Measurements from ENCODE around the gene ANGPTL2.

The ANGPTL2 gene

DNA sequence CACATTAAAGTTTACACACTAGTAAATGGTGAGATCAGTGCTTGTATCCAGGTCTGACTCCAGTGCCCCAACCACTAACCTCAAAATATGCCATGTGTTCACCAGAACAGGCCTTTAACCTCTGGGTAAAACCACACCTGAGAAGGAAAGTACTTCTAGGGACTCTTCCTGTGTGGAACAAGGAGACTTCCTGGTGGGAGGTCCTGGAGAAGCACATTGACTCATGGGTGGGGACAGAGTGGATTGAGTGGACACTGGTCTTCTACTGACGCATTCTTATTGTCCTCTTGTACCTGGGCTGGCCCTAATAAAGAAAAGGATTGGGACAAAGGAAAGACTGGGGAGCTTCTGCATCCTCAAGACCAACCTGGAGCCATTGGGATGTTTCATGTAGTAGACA lies 43.4 kb downstream of the ANGPTL2 start:
- no peaks in the 10 kb centered on the region for H3K4me1 ChIP-seq (ENCODE audit: control insufficient read depth, low read length)
- H3K79me2 ChIP-seq (ENCODE audit: control insufficient read depth, low read length) = no peaks in the 10 kb centered on the region
- H3K36me3 ChIP-seq (ENCODE audit: control insufficient read depth, low read length) = no peaks in the 10 kb centered on the region
- no peaks in the 10 kb centered on the region for H3K9me2 ChIP-seq (replicated peaks; ENCODE audit: control insufficient read depth, low read length)
- no peak overlapping the region for H3K27ac ChIP-seq (ENCODE audit: low read depth, low read length)
- no peaks in the 10 kb centered on the region for H3K27me3 ChIP-seq (ENCODE audit: control insufficient read depth, low read length)
- H3K4me2 ChIP-seq (ENCODE audit: low read length) = no peak overlapping the region
- no peaks in the 10 kb centered on the region for H3F3A ChIP-seq (ENCODE audit: control insufficient read depth, insufficient read depth)
- H3K4me3 ChIP-seq (ENCODE audit: low read length) = no peak overlapping the region
- H4K20me1 ChIP-seq (ENCODE audit: control insufficient read depth, insufficient read depth, low read depth, low read length) = no peaks in the 10 kb centered on the region
- no peak for TF ChIP-seq EZH2phosphoT487 (IDR thresholded peaks at IDR 0.05; ENCODE audit: borderline replicate concordance, low read length)
- TF ChIP-seq, protein P1, sequence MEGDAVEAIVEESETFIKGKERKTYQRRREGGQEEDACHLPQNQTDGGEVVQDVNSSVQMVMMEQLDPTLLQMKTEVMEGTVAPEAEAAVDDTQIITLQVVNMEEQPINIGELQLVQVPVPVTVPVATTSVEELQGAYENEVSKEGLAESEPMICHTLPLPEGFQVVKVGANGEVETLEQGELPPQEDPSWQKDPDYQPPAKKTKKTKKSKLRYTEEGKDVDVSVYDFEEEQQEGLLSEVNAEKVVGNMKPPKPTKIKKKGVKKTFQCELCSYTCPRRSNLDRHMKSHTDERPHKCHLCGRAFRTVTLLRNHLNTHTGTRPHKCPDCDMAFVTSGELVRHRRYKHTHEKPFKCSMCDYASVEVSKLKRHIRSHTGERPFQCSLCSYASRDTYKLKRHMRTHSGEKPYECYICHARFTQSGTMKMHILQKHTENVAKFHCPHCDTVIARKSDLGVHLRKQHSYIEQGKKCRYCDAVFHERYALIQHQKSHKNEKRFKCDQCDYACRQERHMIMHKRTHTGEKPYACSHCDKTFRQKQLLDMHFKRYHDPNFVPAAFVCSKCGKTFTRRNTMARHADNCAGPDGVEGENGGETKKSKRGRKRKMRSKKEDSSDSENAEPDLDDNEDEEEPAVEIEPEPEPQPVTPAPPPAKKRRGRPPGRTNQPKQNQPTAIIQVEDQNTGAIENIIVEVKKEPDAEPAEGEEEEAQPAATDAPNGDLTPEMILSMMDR (IDR thresholded peaks at IDR 0.05; ENCODE audit: low read depth, low read length, poor library complexity, severe bottlenecking) = no peak
- H3K9me3 ChIP-seq (ENCODE audit: control insufficient read depth, insufficient read depth, low read length) = no peaks in the 10 kb centered on the region

DNA sequence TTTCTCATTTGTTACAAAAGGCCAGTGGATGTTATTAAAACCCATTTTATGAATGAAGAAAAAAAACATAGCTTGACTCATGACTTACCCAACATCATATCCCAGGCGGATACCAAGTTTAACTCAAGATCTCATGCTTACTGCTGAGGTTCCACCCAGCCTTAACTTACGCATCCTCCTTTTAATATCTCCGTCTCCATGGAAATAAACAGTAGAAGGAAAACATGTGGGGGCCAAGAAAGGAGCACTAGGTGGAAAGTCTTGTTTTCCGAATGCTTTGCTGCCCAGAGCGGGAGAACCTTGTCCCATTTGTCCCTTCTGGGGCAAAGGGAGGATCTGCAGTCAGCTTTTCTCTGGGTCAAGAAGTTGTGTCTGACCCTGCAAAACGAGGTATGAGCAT lies 44.1 kb downstream of the ANGPTL2 start:
- Histone ChIP-seq H3K4me1 (ENCODE audit: control insufficient read depth, low read length) (no peaks in the 10 kb centered on the region), H3K27ac (ENCODE audit: low read depth, low read length) (no peak overlapping the region), H3K36me3 (ENCODE audit: control insufficient read depth, low read length) (no peaks in the 10 kb centered on the region), H4K20me1 (ENCODE audit: control insufficient read depth, insufficient read depth, low read depth, low read length) (no peaks in the 10 kb centered on the region), H3K27me3 (ENCODE audit: control insufficient read depth, low read length) (no peaks in the 10 kb centered on the region), H3K4me2 (ENCODE audit: low read length) (no peak overlapping the region), H3K79me2 (ENCODE audit: control insufficient read depth, low read length) (no peaks in the 10 kb centered on the region), H3K9me2 (replicated peaks; ENCODE audit: control insufficient read depth, low read length) (no peaks in the 10 kb centered on the region), H3K9me3 (ENCODE audit: control insufficient read depth, insufficient read depth, low read length) (no peaks in the 10 kb centered on the region), H3F3A (ENCODE audit: control insufficient read depth, insufficient read depth) (no peaks in the 10 kb centered on the region), H3K4me3 (ENCODE audit: low read length) (no peak overlapping the region)
- TF ChIP-seq, protein P1 (IDR thresholded peaks at IDR 0.05; ENCODE audit: low read depth, low read length, poor library complexity, severe bottlenecking) = no peak
- no peak for TF ChIP-seq EZH2phosphoT487 (IDR thresholded peaks at IDR 0.05; ENCODE audit: borderline replicate concordance, low read length)

DNA sequence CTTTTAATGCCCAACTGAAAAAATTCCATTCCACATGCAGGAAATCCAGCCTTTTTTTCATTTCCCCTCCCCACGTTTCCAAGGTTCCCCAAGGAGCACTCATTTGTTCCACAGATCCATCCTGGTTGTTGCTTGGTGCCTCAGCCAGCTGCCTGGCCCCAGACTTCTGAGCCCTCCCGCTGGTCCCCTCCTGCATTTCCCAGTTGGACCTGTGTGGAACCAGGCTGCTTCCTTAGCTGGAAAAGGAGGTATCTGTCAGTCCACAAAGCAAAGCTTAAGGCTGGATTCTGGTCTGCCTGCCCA lies 44.8 kb downstream of the ANGPTL2 start:
- H3K4me3 ChIP-seq (ENCODE audit: low read length) = no peak overlapping the region
- H3K9me2 ChIP-seq (replicated peaks; ENCODE audit: control insufficient read depth, low read length) = no peaks in the 10 kb centered on the region
- H3F3A ChIP-seq (ENCODE audit: control insufficient read depth, insufficient read depth) = no peaks in the 10 kb centered on the region
- H3K4me1 ChIP-seq (ENCODE audit: control insufficient read depth, low read length) = no peaks in the 10 kb centered on the region
- no peak overlapping the region for H3K27ac ChIP-seq (ENCODE audit: low read depth, low read length)
- TF ChIP-seq, protein P1 (IDR thresholded peaks at IDR 0.05; ENCODE audit: low read depth, low read length, poor library complexity, severe bottlenecking) = no peak
- no peak for TF ChIP-seq EZH2phosphoT487 (IDR thresholded peaks at IDR 0.05; ENCODE audit: borderline replicate concordance, low read length)
- no peaks in the 10 kb centered on the region for H3K9me3 ChIP-seq (ENCODE audit: control insufficient read depth, insufficient read depth, low read length)
- H3K36me3 ChIP-seq (ENCODE audit: control insufficient read depth, low read length) = no peaks in the 10 kb centered on the region
- H3K79me2 ChIP-seq (ENCODE audit: control insufficient read depth, low read length) = no peaks in the 10 kb centered on the region
- no peaks in the 10 kb centered on the region for H3K27me3 ChIP-seq (ENCODE audit: control insufficient read depth, low read length)
- no peak overlapping the region for H3K4me2 ChIP-seq (ENCODE audit: low read length)
- H4K20me1 ChIP-seq (ENCODE audit: control insufficient read depth, insufficient read depth, low read depth, low read length) = no peaks in the 10 kb centered on the region
